GM12872 (cell line): ENCODE data around the gene SBF1.

Experiments
- CTCF ChIP-seq: IDR thresholded peaks from 3 replicates; pipeline ENCODE4 v1.5.1; 2011; ENCODE audit warnings: low read depth, mild to moderate bottlenecking, low read length, moderate library complexity; ENCODE audit not compliant: insufficient read depth

The SBF1 gene

GRCh38 chr22:50504369-50505211 is 29.8 kb upstream of the SBF1 start:
- TF ChIP-seq CTCF = no peak

- TF ChIP-seq CTCF = 0 out of 3 replicates have a peak, but pooled peaks have one; percentile 13
These were observed 28.8 kb upstream of the SBF1 start for GRCh38 chr22:50503475-50504145.

- TF ChIP-seq CTCF = no peak
These were observed 28.0 kb upstream of the SBF1 start for GRCh38 chr22:50502628-50503474.

GRCh38 chr22:50502096-50502495 is 27.3 kb upstream of the SBF1 start:
- TF ChIP-seq CTCF = no peak

GRCh38 chr22:50500452-50500851 is 25.6 kb upstream of the SBF1 start:
- no peak for TF ChIP-seq CTCF

GRCh38 chr22:50498322-50498890 is 23.6 kb upstream of the SBF1 start:
- peak; percentile 77 for TF ChIP-seq CTCF

- no peak for TF ChIP-seq CTCF
These were observed 22.3 kb upstream of the SBF1 start for GRCh38 chr22:50497093-50497492.
